Neural progenitor cell (in vitro differentiated cells): ENCODE results near the gene PLA2G4D.

ENCODE experiments used
- EZH2phosphoT487 ChIP-seq: fragments of 200-600 bp; sonication (generic); IDR thresholded peaks from 2 replicates; pipeline ENCODE4 v1.6.1; 2017; ENCODE audit warnings: antibody characterized with exemption
- TF ChIP-seq, protein P1 (sequence below): fragments of 200-600 bp; sonication (generic); IDR thresholded peaks from 2 replicates; pipeline ENCODE4 v1.5.1; 2017; ENCODE audit warnings: antibody characterized with exemption, mild to moderate bottlenecking

DNA sequence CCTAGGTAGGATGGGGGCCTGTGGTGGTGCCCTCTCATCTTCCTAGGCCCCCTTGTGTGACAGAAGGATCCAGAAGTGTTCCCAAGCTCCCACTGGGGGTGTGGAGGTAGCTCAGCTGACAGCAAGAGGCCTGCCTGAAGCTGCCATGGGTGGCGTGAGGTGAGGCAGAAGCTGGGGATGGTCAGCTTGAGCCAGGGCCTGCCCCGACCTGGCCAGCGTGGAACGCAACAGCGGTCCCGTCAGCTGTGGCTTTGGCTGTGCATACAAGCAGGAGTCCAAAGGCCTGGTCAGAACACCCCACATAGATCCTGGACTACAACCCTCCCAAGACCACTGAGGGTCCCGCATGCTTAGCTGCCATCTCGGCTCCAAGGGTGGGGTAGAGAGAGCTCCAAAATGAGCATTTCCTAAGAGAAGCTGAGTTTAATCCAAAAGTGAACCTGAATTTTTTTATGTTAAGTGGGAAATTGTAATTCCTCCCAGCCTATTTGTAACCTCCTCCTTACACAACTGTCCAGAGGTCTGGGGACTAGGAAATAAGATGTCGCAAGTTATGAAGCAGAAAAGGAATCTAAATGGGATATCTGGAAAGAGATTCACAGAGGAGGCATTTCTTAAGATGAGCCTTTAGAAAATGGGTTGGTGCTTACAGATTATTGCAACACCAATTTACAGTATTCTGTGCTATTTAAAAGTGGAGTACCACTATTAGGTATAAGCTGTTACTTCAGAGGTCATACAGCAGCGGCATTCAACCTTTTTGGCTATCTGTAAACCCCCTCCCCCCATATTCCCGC is 9.9 kb upstream of the PLA2G4D start:
- TF ChIP-seq EZH2phosphoT487: no peak
- TF ChIP-seq, protein P1, sequence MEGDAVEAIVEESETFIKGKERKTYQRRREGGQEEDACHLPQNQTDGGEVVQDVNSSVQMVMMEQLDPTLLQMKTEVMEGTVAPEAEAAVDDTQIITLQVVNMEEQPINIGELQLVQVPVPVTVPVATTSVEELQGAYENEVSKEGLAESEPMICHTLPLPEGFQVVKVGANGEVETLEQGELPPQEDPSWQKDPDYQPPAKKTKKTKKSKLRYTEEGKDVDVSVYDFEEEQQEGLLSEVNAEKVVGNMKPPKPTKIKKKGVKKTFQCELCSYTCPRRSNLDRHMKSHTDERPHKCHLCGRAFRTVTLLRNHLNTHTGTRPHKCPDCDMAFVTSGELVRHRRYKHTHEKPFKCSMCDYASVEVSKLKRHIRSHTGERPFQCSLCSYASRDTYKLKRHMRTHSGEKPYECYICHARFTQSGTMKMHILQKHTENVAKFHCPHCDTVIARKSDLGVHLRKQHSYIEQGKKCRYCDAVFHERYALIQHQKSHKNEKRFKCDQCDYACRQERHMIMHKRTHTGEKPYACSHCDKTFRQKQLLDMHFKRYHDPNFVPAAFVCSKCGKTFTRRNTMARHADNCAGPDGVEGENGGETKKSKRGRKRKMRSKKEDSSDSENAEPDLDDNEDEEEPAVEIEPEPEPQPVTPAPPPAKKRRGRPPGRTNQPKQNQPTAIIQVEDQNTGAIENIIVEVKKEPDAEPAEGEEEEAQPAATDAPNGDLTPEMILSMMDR: no peak
